PC-3 (cell line): Measurements from ENCODE around the gene PACS1.

Experiments used
- CTCF ChIP-seq: fragments of 300-600 bp; sonication (generic); conservative IDR thresholded peaks from 2 replicates; pipeline ENCODE4 v1.5.1; 2017; ENCODE audit warnings: antibody characterized with exemption, low read depth, mild to moderate bottlenecking, low read length
- EZH2 ChIP-seq: fragments of 300-600 bp; sonication (generic); IDR thresholded peaks from one replicate; pipeline ENCODE4 v1.6.1; 2017; ENCODE audit warnings: antibody characterized with exemption, mild to moderate bottlenecking, low read length; ENCODE audit not compliant: unreplicated experiment
- EZH2phosphoT487 ChIP-seq: fragments of 300-600 bp; sonication (generic); IDR thresholded peaks from 2 replicates; pipeline ENCODE4 v1.6.1; 2018; ENCODE audit warnings: mild to moderate bottlenecking, antibody characterized with exemption, low read length, borderline replicate concordance

- no peak for TF ChIP-seq CTCF
- TF ChIP-seq EZH2: no peak
- TF ChIP-seq EZH2phosphoT487: no peak
These were observed 177.7 kb downstream of the PACS1 start for GRCh38 chr11:66247801-66248200.
